ENCODE data around the gene CFAP97D1.
A peak's percentile ranks its signal among the peaks of the same experiment; 100 is the strongest.

The CFAP97D1 gene

DNA sequence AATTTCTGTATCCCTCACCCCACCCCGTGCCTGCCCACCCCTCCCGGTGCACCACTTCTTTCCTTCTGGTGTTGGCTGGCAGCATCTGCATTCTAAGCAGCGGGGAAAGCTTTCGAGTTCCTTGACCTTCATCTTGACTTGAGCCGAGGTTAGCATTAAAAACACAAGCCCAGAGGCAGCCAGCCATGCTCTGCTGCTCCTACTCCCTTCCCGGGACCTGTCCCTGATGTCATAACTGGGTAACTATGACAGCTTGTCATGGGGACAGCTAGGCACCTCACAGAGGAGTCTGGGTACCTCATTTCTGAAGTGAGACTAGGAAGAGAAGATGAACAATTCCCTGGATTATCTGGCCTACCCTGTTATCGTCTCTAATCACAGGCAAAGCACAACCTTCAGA, at the start of gene CFAP97D1:
TSS of gene CFAP97D1 (plus strand) at position 301 of the 400 bp plus-strand sequence. CDS start at position 329, 28 bp downstream.
- DNase-seq: no peak

DNA sequence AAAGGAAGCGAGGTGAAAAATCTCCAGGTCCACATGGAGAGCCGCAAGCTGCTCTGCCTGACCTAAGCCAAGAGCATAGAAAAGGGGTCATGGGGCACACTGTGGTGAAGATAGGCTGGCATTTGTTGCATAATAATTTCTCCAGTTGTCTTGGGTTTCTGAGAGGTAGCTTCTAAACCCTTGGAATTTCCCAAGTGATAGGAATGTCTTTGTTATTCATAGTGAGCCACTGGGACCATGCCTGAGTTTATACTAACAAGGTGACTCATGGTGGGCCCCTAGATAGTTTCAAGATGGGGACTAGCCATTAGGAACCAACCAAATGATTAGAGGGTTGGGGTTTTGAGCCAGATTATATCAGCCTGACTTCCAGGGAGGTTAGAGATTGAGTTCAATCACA, 47.3 kb upstream of the CFAP97D1 start:
- DNase-seq: no peak

DNA sequence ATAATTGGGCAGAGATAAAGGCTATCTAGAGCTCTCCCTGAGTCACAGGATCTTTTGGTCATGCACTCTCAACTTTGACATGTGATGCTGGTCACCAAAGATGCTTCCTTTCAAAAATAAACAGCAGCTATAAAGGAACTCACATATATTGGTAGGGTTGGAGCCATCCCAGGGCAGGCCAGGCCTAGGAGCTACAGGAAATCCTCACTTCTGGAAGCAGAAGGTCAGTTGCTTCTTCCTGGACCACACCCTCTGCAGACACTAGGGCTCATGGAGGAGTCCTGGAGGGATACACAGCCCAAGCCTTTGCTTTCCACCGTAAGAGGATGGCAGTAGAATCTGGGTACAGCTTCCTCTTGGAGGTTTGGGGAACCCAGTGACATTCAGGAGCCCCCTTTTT, 46.3 kb upstream of the CFAP97D1 start:
- DNase-seq: no peak

DNA sequence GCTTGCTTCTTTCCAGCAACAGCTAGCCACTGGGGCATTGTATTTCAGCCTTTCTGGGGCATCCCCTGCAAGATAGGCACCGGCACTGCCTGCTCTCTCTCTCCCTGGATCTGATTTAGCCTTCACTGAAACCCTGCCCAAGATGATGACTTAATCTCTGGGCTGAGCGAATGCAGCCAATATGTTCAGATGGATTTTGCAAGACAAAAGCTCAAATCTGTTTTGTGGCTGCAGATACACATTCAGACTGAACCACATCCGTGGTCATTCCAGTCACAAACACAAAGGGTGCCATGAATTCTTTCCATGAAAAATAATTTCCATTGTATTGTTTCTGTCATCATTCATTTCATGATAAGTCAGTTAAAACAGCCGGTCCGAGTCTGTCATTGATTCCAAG, 45.9 kb upstream of the CFAP97D1 start:
- no peak for DNase-seq

DNA sequence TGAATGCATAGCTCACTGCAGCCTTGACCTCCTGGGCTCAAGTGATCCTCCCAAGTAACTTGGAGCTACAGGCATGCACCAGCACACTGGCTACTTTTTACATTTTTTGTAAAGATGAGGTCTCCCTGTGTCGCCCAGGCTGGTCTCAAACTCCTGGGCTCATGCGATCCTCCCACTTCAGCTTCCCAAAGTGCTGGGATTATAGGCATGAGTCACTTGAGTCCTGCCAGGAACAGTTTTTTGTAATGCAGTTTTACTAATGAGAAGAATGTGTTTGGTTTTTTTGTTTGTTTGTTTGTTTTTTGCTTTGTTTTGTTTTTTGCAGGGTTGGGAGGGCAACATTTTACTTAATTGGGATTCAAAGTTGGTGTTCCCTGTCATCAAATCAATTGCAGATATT, 43.8 kb upstream of the CFAP97D1 start:
- no peak for DNase-seq

DNA sequence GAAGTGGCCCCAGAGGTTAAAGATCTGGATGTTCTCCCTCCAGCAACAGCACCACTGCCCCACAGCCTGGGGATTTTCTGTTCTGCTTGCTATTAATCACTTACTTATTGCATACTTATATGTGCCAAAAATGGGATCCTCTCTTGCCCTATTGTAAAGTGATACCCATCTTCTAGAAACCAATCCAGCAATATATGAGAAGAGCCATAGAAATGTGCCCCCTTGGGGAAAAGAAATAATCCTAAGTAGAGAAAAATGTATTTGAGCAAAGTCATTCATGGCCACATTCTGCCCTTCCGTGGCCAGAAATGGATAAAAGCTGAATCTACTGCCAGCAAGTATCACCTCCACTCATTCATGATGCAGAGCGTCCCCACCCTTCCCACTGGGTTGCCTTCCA, 42.5 kb upstream of the CFAP97D1 start:
- DNase-seq: no peak

DNA sequence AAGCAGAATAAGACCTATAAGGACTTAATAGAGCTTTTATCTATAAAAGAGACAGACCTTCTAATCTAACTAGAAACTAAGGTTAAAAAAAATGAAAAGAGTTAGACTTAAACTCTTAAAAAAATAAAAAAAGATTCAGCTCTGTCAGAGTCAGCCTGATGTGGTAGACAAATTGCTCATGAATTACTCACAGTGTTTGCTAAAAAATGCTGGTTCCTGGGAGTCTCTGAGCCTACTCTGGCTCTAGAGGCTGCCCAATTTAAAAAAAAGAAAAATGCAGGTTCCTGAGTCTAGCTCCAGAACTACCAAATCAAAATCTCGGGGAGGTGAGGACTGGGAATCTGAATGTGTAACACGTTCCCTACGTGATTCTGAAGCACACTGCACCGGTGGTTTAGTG, 39.7 kb upstream of the CFAP97D1 start:
- no peak for DNase-seq

DNA sequence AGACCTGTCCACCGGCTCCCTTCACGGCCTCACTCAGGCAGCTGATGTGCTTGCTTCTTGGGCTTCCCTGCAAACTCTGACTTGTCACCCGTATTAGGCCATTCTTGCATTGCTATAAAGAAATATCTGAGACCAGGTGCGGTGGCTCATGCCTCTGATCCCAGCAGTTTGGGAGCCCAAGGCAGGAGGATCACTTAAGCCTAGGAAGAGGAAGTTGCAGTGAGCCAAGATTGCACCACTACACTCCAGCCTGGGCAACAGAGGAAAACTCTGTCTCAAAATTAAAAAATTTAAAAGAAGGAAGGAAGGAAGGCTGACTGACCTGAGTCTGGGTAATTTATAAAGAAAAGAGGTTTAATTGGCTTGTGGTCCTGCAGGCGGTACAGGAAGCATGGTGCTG, 38.6 kb upstream of the CFAP97D1 start:
- no peak for DNase-seq

DNA sequence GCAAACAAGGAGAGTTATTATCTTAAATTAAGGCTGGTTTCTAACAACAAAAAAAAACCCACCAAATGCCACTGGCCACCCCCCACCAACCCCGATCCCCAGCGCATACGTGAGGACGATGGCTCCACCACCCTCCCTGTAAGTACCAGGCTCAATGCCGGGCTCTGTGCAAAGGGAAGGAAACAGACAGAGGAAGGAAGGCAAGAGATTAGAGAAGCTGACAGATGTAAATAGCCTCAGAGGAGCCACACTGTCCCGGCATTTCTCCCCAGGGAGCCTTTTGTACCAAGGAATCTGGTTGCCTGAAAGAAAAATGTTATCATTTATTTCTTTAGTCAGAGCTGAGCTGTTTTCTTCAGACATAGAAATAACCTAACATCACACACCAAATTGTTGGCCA, 34.7 kb upstream of the CFAP97D1 start:
- DNase-seq: no peak

DNA sequence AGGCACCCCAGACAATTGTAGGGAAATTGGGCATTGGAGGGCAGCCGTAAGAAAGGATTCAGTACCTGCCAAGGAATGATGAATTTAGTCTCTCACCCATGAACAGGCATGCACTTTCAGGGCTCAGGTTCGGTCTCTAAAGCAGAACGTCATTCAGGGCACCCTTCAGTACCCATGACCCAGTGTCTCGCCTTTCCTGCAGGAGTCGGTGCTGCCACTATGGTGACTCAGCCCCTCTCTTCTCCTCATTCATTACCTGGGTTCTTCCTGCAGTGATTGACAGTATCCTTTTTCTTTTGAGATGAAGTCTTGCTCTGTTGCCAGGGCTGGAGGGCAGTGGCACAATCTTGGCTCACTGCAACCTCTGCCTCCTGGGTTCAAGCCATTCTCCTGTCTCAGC, 30.1 kb upstream of the CFAP97D1 start:
- DNase-seq: no peak

DNA sequence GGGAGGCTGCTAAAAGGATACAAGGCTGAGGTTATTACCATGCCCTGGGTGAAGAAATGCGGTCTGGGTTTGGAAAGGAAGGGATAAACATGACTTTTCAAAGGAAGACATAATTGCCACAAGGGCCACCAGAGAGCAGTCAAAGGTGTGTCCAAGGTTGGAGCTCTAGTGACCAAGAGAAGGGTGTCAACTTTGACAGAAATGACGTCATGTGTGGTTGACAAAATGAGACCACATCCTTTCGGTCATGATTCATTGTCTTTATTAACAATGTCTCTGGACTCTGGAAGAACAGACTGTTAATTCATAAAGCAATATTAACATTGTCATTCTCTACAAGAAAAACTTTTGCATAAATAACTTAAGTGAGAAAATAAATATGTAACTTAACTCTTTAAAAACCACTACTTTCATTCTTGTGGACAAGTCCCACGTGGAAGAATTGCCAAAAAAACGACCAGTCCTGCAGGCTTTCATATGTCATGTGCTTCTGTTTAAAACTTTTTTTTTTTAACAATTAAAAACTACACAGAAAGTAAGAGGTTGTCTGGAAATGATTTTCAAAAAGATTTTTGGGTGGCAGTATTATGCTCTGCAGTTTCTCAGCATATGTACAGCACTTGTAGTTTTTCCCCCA, 26.6 kb upstream of the CFAP97D1 start:
- no peak for DNase-seq

DNA sequence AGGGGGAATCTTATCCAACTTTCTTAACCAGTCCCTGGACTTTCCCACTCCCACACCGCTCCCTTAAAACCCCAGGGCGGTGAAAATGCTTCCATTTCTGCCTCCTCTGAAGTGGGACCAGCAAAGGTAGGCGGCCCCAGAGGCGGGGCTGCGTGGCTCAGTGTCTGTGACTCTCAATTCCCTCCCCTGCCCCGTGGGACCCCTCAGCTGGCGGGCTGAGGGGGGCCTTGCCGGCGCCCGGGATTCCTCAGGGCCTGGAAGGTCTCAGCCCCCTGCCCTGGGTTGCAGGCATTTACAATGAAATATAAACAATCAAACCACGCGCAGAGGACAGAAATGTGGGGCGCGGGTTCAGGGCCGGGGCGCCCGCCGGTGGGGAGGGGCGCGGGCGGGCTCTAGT, 25.3 kb upstream of the CFAP97D1 start:
- no peak for DNase-seq

DNA sequence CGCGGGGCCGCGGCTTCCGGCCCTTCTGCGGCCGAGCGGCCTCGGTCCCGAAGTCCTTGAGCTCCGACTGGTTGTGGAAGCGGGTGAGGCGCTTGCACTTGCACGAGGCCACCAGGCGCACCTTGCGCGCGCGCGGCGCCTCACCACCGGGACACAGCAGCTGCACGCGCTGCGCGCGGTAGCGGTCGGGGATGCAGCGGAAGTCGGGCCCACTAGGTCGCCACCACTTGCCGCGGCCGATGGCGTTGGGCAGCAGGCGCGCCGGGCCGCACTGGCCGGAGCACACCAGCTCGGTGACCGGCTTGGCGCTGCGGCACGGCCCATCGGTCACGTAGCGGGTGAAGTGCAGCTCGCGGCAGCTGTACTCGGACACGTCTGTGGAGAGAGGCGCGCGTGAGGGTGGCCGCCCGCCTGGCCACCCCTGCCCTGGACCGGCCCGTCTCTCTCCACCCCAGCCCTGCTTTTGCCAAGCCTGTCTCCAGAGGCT, 24.8 kb upstream of the CFAP97D1 start:
- no peak for DNase-seq

DNA sequence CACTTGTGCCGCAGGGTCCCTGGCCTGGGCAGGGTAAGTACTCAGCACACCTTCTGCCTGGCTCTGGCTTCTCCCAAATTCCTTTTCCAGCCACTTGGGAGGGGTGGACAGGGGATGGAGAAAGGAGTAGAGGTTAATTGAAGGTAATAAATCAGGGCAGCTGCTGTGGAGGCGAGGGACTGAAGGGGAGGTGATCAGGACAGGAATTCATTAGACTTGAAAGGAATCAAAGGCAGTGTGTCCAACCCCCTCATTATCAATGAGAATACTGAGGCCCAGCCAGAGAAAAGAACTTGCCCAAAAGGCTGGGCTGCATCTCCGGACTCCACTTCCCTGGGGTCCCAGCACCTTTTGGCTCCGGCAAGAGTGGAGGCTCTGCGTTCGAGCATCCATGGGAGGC, 24.0 kb upstream of the CFAP97D1 start:
- DNase-seq: no peak

DNA sequence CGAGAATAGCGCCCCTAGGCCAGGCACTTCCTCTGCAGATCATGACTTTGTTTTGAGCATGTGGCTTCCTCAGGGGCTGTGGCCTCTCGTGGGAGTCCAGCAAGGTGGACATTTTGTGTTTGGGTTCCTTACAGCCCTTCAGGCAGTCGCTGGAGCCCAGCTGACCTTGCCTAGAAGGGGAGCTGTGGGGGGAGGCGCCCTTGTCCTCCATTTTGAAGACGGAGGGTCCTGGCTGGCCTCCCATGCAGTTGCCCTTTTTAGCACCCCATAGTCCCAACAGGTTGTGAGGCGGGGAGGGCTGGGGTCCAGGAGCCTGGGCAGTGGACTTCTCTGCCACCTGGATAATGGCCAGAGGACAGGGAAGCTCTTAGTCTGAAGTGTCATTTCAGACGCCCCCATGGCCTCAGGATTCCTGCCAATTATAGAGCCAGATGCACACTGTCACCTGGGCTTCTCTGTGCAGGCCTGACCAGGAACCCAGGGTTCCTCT, 23.0 kb upstream of the CFAP97D1 start:
- no peak for DNase-seq

DNA sequence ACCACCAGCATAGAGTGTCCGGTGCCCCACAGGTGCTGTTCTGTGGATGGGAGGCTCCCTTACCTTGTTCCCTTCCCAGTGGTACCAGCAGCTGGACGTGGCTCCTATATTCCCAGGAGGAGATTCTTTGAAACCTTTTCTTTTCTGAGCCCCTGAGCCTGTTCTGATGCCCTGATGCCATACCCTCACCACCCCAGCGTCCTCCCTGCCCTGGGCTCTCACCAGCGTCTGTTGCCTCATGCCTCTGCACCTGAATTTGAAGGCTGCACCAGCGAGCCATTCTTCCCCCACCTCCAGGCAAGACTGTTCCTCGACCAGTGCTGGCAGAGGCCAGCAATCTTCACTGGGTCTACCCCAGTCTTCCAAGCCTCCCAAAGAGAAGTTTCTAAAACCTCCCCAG, 22.1 kb upstream of the CFAP97D1 start:
- DNase-seq: no peak

DNA sequence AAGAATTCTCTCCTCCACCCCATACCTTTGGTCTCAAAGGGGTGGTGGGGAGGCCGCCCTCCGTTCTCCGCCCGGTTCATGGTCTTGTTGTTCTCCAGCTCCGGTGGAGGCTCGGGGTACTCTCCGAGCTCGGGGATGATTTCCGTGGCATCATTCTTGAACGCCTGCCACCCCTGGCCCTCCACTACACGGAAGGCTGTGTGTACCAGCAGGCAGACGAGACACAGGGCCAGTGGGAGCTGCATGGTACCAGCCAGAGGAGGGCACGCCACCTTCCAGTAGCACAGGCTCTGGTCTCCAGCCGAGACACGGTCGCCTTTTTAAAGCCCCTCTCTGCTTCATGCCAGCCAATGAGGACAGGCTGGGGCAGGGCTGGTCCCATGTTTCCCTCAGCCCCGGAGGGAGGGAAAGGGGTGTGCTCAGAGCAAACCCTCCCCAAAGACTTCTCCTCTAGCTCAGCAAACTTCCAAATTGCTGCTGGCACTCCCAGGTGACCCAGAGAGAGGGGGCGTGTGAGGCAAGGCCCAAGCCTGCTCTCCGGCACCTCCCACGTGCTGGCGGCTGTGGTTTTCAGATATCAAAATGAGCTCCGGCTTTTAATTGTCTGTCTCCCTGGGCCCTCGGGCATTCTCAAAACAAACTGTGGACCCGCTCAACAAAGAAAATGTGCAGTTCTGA, 21.6 kb upstream of the CFAP97D1 start, which contains the start of gene SOST:
TSS of gene SOST (minus strand) at position 295 of the 678 bp plus-strand sequence. CDS start at position 245, 50 bp downstream.
- DNase-seq: no peak

DNA sequence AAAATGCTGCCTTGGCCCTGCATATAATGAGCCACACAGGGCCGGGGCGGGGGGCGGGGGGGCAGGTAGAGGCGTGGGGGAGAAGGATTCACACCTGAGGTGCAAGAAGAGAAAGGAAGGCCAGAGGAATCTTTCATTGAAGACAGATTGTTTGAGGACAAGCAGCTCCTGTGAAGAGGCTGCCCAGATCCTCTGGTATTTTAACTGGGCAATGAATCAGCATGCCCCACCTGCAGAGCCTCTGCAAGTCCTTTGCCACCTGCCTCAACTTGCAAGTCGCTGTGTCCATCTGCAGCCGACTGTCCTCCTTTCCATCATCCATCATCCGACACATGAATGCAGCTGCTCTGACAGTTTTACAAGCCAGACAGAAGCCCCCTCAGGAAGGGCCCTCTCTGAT, 20.4 kb upstream of the CFAP97D1 start:
- no peak for DNase-seq

DNA sequence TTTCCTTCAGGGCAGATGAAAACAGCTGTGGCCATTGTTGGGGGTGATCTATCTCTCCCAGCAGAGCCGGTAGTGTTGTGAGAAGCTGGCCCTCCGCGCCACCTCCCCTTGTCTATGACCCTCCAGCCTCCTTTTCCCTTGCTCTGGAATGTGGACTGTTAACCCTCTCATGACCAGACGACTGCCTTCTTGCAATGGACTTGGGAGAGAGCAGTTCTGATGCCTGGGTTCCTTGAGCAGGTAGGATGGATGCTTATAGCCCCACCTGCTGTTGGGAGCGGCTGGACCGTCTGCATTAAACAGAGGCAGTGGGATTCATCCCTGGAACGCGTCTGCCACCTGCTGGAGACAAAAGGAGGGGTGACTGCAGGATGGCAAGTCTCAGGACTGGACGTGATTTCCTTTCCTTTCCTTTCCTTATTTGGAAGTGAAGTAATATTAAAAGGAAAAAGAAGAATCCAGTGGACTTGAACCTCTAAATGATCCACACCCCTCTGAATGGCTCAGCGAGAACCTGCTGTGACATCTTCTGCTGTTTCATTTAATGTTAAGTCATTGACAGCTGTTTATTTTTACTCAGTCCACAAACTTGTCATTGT, 19.9 kb upstream of the CFAP97D1 start:
- DNase-seq: peak; percentile 68

DNA sequence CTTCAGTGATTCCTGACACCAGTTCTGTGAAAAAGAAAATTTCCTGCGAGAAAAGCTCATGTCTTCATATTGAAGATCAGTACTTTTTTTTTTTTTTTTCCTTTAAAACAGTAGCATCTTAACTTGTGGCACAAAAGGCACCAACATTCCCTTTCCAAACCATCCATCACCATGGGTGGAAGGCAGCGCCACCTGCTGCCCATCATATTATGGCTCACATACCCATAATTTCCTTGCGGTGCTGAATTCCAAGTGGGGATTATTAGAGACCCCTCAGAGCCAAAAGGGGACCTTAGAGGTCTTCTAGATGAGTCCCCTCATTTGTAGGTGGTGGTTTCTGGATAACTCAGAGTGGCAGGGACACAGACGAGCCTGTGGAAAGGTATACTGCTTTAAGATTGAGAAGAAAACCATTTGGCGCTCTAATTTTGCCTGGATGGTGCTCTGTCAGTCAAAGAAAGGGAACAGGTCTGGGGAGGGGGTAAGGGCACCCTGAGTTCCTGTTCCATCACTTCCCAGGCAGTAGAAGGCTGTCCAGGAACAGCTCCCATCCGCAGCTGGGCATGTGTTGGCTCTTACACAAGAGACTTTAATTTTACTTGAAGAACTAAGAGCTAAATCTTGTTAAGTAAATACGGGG, 13.7 kb upstream of the CFAP97D1 start:
- no peak for DNase-seq

DNA sequence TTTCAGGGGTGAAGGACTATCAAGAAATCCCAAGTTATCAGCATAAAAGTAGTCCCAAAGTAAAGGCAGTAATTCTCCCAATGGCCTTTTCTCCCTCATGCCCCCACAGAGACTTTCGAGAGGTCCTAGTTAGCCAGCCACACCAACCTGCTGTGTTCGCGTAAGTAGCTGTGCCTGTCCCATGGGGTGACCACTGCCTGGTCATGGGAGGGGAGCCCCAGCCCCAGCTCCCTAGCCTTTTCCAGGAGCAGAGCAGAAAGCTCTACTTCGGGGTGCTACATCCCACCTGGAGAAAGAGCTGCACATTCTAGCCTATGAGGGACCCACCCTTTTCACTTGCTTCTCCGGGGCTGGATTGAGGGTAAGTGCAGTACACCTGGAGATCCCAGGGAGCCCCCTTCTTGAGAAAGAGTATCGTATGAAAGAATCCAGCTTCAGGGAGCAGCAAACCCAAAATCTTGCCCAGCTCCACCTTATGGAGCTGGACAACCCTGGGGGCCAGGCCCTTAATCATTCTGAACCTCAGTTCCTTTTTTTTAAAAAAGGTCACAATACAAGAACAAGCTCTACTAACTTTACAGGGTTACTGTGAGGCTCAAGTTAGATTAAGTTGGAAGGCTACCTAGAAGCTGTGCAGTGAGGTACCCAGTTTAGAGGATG, 13.1 kb upstream of the CFAP97D1 start:
- no peak for DNase-seq

DNA sequence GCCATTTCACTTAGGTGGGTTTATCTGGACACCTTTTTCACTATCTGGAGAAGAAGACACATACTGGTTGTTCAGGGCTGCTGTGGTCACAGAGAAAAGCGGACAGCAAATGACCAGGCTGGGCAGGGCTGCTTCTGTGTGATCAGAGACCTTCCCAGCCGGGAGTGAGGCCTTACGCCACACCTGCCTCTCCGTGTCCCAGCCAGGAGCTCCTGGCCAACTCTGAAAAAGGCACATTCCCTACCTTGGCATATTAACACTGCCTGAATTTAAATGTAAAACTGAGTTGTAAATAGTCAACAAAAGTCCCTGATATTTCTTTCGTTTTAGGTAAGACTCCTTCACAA, 12.5 kb upstream of the CFAP97D1 start:
- no peak for DNase-seq

DNA sequence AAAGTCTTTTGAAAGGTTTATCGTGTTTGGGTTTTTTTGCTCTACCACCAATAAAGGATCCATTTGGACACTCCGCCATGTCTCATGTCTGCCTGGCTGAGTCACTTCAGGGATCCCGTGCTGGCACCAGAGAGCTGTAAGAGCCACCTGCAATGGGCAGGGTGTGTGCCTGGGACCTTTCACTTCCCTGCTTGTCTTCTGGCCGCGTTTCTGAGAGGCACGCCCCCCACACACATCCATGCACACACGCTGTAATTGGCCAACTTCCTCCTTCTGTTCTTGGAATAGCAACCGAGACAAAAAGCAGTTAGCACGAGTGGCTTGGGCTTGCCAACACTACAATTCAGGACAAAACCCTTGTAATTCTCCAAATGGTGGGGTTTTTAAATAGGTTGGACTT, 11.9 kb upstream of the CFAP97D1 start:
- no peak for DNase-seq

Measured in NCI-H2107 (cell line).